DMS79 treated with DMSO at 0.1 percent for 48 hours (cell line): ENCODE results near the gene CYP27C1.

ENCODE experiments used
- DNase-seq: peaks from one replicate; lab custom pipeline; 2025; lab: John Stamatoyannopoulos, UW

CYP27C1 gene

GRCh38 chr2:127191331-127192219 is 28.5 kb downstream of the CYP27C1 start:
- DNase-seq: no peak

GRCh38 chr2:127188797-127189196 is 31.3 kb downstream of the CYP27C1 start:
- no peak for DNase-seq

GRCh38 chr2:127187831-127188230 is 32.3 kb downstream of the CYP27C1 start:
- DNase-seq: no peak

- DNase-seq: no peak
Measured at GRCh38 chr2:127187081-127187775, 32.9 kb downstream of the CYP27C1 start.

GRCh38 chr2:127185705-127186104 is 34.4 kb downstream of the CYP27C1 start:
- no peak for DNase-seq

GRCh38 chr2:127185093-127185492 is 35.0 kb downstream of the CYP27C1 start:
- DNase-seq: no peak

GRCh38 chr2:127183771-127184170 is 36.3 kb downstream of the CYP27C1 start:
- no peak for DNase-seq

- DNase-seq: no peak
Measured at GRCh38 chr2:127182626-127183458, 37.3 kb downstream of the CYP27C1 start.

GRCh38 chr2:127181851-127182250 is 38.2 kb downstream of the CYP27C1 start:
- DNase-seq: no peak

GRCh38 chr2:127179766-127180165 is 40.3 kb downstream of the CYP27C1 start:
- DNase-seq: no peak

GRCh38 chr2:127177617-127178263 is 42.4 kb downstream of the CYP27C1 start:
- DNase-seq: no peak

- DNase-seq: no peak
Measured at GRCh38 chr2:127176371-127177311, 43.5 kb downstream of the CYP27C1 start.

GRCh38 chr2:127175751-127176354 is 44.2 kb downstream of the CYP27C1 start:
- DNase-seq: no peak

- no peak for DNase-seq
Measured at GRCh38 chr2:127175041-127175721, 44.9 kb downstream of the CYP27C1 start.

GRCh38 chr2:127174640-127175039 is 45.5 kb downstream of the CYP27C1 start:
- DNase-seq: no peak

GRCh38 chr2:127174136-127174535 is 46.0 kb downstream of the CYP27C1 start:
- no peak for DNase-seq

- DNase-seq: no peak
Measured at GRCh38 chr2:127173057-127173456, 47.0 kb downstream of the CYP27C1 start.

- no peak for DNase-seq
Measured at GRCh38 chr2:127172306-127172705, 47.8 kb downstream of the CYP27C1 start.

- DNase-seq: no peak
Measured at GRCh38 chr2:127170452-127171197, 49.5 kb downstream of the CYP27C1 start.
